NOMO-1 treated with DMSO at 0.1 percent for 48 hours (cell line): ENCODE measurements around the gene ZSCAN10.
A peak's percentile ranks its signal among the peaks of the same experiment; 100 is the strongest.
"Not testable (repeated sequence)": the region's sequence is repeated elsewhere in the genome, so short reads cannot be mapped to it uniquely, and the experiment has no call there.

Source experiments
- DNase-seq: peaks from one replicate; lab custom pipeline; 2025; ENCODE audit not compliant: unreplicated experiment; lab: John Stamatoyannopoulos, UW

ZSCAN10 gene

DNA sequence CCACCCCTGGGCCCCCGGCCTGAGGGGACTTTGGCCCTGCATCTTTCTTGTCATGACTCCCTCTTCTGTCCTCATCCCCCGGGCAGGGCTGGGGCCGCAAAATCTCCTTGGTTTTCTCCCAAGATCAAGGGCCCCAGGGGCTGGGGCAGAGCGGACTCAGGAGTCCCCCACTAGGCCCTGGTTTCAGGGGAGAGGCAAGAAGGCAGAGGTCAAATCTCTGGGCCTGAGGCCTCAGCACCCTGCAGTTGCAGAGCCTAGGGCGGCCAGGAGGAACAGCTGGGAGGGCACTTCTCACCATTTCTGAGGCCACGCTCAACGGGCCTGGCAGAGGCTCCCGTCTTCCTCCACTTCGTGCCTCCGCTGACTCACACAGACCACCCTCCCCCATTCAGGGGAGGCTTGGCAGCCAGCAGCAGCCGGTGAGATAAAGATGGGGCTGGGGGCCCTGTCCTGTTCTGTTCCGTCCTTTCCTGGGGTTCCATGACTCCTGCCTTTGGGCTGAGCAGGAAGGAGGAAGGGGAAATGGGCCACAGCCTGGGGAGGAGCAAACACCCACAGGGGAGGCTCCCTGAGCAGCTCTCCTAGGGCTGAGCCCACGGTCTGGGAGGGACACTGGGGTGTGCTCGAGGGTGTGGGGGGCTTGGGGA is 12.4 kb downstream of the ZSCAN10 start:
- DNase-seq, result peak; percentile 50

- DNase-seq, result no peak
Measured at GRCh38 chr16:3085868-3086595, 13.1 kb downstream of the ZSCAN10 start.

GRCh38 chr16:3084969-3085670 is 14.0 kb downstream of the ZSCAN10 start:
- DNase-seq, result no peak

GRCh38 chr16:3084491-3084890 is 14.6 kb downstream of the ZSCAN10 start:
- no peak for DNase-seq

- not testable (repeated sequence) for DNase-seq
Measured at GRCh38 chr16:3083408-3083807, 15.7 kb downstream of the ZSCAN10 start.

DNA sequence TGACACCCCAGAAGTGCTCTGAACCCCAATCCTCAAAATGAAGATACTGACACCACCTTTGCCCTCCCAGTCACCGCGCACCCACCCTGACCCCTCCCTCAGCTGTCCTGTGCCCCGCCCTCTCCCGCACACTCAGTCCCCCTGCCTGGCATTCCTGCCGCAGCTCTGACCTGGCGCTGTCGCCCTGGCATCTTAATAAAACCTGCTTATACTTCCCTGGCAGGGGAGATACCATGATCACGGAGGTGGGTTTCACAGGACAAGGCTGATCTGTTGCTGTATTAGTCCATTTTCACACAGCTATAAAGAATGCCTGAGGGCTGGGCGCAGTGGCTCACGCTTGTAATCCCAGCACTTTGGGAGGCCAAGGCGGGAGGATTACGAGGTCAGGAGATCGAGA is 17.1 kb downstream of the ZSCAN10 start:
- not testable (repeated sequence) for DNase-seq

DNA sequence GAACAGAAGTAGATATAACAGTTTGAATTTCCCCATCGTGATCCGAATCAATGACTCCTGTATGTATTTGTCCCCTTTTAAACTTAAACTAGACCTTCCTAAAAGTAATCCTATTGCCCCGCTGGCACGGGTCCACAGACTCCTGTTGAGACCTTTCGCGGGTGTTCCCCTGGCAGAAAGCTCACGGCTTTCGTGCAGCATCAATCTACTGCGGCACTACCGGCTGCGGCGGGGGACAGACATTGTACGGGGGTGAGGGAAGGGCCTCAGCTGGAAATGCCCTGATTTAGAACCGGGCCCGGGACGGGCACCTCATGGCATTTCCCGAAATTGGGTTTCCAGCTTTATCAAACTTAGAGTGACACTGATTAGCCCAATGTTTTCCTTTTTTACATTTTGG is 19.1 kb downstream of the ZSCAN10 start:
- no peak for DNase-seq

- no peak for DNase-seq
Measured at GRCh38 chr16:3076577-3076976, 22.5 kb downstream of the ZSCAN10 start.

- DNase-seq, result not testable (repeated sequence)
Measured at GRCh38 chr16:3075946-3076345, 23.1 kb downstream of the ZSCAN10 start.

DNA sequence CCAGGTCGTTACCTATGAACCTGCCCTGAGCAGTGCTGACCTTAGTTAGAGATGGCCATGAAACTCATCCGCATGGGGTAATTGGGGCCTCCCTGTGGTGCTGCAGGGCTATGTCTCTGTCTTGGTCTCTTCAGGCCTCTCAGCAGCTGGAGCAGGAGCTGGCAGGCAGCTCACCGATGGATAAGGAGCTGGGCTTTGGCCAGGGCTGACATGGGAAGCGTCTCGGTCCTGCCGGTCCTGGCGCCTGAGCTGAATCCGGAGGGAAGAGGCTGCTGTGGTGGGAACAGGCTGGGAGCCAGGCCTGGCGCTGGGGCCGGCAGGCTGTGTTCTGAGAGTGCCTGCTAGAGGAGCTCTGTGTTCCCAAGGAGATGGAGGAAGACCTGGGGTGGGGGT is 23.6 kb downstream of the ZSCAN10 start:
- no peak for DNase-seq

DNA sequence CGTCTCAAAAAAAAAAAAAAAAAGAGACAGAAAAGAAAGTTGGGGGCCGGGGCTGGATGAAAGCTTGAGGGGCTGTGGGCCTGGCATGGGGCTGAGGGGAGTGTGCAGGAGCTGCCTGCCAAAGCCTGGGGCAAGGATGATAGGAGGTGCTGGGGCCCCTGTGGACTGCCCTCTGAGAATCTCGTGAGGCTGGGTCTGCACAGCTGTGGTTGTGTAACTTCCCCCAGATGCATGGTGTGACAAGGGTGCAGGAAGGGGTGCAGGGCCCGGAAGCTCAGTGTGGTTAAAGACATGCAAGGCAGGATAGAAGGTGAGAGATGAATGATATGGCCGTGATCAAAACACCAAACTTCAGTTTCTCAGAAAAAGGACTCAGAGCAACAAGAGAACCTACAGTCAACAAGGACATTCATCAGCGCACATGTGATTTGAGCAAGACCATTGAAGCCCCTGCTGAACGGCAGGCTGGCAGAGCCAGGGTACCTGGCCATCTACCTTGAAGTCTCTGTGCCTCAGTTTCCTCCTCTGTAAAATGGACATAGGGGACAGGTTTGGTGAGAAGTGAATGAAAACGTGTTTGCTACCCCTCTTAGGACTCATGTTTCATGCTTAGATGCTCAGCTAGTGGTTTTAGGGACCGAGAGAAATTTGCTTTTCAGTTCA is 24.1 kb downstream of the ZSCAN10 start:
- DNase-seq, result peak; percentile 45

DNA sequence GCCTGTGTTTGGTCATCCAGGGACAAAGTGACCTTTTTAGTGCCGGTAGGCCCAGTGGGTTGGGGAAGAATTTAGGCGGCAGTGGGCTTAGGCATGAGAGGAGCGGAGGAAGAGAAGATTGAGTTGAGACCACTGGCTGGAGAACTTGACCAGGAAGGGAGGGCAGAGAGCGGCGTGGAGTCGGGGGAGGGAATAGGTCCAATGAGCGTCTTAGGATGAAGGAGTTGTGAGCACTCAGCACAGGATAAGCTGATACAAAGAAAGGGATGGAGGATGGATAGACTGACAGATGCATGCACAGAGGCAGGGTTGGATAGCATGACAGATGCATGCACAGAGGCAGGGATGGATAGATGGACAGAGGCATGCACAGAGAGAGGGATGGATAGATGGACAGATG is 25.6 kb downstream of the ZSCAN10 start:
- no peak for DNase-seq

- peak; percentile 24 for DNase-seq
Measured at GRCh38 chr16:3072576-3073263, 26.4 kb downstream of the ZSCAN10 start.

DNA sequence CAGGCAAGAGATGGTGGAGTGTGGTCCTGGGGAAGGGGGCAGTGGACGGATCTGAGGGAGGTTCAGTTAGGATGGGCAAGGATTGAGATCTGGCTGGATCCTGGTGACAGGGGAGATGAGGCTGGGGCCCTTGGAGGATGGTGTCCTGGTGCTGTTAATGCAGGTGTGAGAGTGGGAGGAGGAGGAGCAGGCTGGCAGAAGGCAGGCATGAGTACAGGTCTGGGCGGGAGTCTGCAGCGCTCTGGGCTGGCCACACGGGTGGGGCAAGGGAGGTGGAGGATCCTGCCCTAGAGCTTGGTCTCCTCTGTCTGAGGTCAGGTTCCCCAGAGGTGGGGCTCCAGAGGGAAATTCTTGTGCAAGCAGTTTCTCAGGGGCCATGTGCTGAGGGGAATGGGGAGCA is 26.9 kb downstream of the ZSCAN10 start:
- DNase-seq, result not testable (repeated sequence)

- DNase-seq, result no peak
Measured at GRCh38 chr16:3071655-3072054, 27.4 kb downstream of the ZSCAN10 start.

DNA sequence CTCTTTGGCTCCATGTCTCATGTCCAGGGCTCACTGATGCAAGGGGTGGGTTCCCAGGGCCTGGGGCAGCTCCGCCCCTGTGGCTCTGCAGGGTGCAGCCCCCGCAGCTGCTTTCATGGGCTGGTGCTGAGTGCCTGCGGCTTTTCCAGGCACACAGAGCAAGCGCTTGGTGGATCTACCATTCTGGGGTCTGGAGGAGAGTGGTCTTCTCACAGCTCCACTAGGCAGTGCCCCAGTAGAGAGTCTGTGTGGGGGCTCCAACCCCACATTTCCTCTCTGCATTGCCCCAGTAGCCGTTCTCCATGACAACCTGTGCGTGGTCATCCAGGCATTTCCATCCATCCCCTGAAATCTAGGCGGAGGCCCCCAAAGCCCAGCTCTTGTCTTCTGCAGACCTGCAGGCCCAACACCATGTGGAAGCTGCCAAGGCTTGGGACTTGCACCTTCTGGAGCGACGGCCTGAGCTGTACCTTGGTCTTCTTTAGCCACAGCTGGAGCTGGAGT is 28.4 kb downstream of the ZSCAN10 start:
- no peak for DNase-seq

DNA sequence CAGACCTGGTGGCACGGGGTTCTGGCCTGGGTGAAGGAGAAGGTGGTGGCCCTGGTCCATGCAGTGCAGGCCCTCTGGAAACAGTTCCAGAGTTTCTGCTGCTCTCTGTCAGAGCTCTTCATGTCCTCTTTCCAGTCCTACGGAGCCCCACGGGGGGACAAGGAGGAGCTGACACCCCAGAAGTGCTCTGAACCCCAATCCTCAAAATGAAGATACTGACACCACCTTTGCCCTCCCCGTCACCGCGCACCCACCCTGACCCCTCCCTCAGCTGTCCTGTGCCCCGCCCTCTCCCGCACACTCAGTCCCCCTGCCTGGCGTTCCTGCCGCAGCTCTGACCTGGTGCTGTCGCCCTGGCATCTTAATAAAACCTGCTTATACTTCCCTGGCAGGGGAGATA is 29.9 kb downstream of the ZSCAN10 start:
- not testable (repeated sequence) for DNase-seq

GRCh38 chr16:3068487-3068886 is 30.6 kb downstream of the ZSCAN10 start:
- no peak for DNase-seq

- DNase-seq, result no peak
Measured at GRCh38 chr16:3066440-3066748, 32.7 kb downstream of the ZSCAN10 start.

GRCh38 chr16:3065742-3066439 is 33.2 kb downstream of the ZSCAN10 start:
- DNase-seq, result no peak
